Measurements from ENCODE around the gene TSC1.

Gene TSC1

DNA sequence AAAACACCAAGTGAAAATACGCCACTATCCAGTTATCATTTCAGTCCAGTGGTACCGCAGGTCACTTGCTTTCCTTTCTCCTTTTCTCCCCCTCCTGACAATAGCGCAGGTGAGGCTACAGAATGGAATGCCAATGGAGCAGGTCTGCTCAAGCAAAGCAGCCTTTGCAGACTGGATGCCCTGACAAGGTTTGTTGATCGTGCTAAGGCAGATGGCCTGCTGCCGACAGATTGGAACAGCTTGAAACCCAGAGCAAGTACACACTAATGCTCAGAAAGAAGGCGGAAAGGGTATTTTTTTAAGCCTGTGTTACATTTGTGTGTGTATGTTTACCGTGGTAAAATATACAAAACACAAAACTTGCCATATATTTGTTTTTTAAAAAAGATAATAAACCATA is 46.4 kb downstream of the TSC1 start:
- Histone ChIP-seq H3K4me3 (ENCODE audit: low read depth, low read length) (no peak overlapping the region), H3K4me2 (ENCODE audit: low read length) (no peak overlapping the region), H3K9me3 (ENCODE audit: control insufficient read depth, low read length) (no peaks in the 10 kb centered on the region), H3K36me3 (ENCODE audit: control insufficient read depth, insufficient read depth, low read length) (no peaks in the 10 kb centered on the region), H3K79me2 (no peaks in the 10 kb centered on the region), H3K9ac (no peak overlapping the region), H2AFZ (no peak overlapping the region), H3K4me1 (no peaks in the 10 kb centered on the region), H3K27me3 (ENCODE audit: control insufficient read depth, insufficient read depth, low read length) (no peaks in the 10 kb centered on the region), H3K27ac (no peak overlapping the region)
- TF ChIP-seq, protein P1, sequence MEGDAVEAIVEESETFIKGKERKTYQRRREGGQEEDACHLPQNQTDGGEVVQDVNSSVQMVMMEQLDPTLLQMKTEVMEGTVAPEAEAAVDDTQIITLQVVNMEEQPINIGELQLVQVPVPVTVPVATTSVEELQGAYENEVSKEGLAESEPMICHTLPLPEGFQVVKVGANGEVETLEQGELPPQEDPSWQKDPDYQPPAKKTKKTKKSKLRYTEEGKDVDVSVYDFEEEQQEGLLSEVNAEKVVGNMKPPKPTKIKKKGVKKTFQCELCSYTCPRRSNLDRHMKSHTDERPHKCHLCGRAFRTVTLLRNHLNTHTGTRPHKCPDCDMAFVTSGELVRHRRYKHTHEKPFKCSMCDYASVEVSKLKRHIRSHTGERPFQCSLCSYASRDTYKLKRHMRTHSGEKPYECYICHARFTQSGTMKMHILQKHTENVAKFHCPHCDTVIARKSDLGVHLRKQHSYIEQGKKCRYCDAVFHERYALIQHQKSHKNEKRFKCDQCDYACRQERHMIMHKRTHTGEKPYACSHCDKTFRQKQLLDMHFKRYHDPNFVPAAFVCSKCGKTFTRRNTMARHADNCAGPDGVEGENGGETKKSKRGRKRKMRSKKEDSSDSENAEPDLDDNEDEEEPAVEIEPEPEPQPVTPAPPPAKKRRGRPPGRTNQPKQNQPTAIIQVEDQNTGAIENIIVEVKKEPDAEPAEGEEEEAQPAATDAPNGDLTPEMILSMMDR (IDR thresholded peaks at IDR 0.05) = no peak

DNA sequence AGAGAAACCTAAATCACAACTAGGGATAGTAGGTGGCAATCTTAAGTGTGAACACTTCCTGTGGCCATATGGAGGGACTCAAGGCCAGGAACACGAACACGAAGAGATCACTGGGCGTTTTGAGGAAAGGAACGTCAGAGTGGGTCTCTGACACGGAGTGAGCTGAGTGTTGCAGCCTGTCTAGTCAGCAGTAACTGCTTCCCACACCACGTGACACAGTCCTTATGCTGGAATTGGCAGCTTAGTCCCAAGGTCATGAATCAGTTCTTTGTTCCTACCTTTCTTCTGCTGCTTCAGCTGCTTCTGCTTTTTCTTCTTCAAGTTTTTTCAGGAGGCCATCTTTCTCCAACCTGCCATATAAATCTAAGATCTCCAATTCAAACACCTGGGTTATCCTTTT is 47.5 kb downstream of the TSC1 start:
- H2AFZ ChIP-seq = no peak overlapping the region
- no peak overlapping the region for H3K4me2 ChIP-seq (ENCODE audit: low read length)
- no peaks in the 10 kb centered on the region for H3K36me3 ChIP-seq (ENCODE audit: control insufficient read depth, insufficient read depth, low read length)
- no peaks in the 10 kb centered on the region for H3K4me1 ChIP-seq
- H3K27me3 ChIP-seq (ENCODE audit: control insufficient read depth, insufficient read depth, low read length) = no peaks in the 10 kb centered on the region
- no peak overlapping the region for H3K9ac ChIP-seq
- no peaks in the 10 kb centered on the region for H3K79me2 ChIP-seq
- H3K27ac ChIP-seq = no peak overlapping the region
- H3K4me3 ChIP-seq (ENCODE audit: low read depth, low read length) = no peak overlapping the region
- TF ChIP-seq, protein P1 (IDR thresholded peaks at IDR 0.05) = no peak
- H3K9me3 ChIP-seq (ENCODE audit: control insufficient read depth, low read length) = no peaks in the 10 kb centered on the region

DNA sequence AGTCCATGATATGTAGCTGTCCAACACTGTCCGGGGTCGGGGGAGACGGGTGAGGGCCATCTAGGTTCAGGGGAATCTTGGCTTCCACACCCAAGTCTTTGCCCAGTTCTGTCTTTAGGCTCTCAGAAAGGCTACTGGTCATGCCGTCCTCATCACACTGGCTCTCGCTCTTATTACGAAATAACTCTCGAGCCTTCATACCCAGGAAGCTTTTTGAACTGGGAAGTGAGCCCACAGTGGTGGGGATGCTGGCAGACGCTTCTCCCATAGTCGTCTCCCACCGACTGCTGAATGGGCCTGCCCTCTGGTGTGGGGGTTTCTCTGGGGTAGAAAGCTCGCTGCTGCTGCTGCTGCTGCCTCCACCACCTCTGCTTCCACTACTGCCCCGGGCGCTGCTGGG is 48.2 kb downstream of the TSC1 start:
- H3K9me3 ChIP-seq (ENCODE audit: control insufficient read depth, low read length) = no peaks in the 10 kb centered on the region
- no peak overlapping the region for H3K9ac ChIP-seq
- H2AFZ ChIP-seq = no peak overlapping the region
- H3K36me3 ChIP-seq (ENCODE audit: control insufficient read depth, insufficient read depth, low read length) = no peaks in the 10 kb centered on the region
- H3K4me2 ChIP-seq (ENCODE audit: low read length) = no peak overlapping the region
- no peaks in the 10 kb centered on the region for H3K79me2 ChIP-seq
- H3K27ac ChIP-seq = no peak overlapping the region
- H3K4me3 ChIP-seq (ENCODE audit: low read depth, low read length) = no peak overlapping the region
- no peaks in the 10 kb centered on the region for H3K27me3 ChIP-seq (ENCODE audit: control insufficient read depth, insufficient read depth, low read length)
- no peaks in the 10 kb centered on the region for H3K4me1 ChIP-seq
- TF ChIP-seq, protein P1 (IDR thresholded peaks at IDR 0.05) = no peak

DNA sequence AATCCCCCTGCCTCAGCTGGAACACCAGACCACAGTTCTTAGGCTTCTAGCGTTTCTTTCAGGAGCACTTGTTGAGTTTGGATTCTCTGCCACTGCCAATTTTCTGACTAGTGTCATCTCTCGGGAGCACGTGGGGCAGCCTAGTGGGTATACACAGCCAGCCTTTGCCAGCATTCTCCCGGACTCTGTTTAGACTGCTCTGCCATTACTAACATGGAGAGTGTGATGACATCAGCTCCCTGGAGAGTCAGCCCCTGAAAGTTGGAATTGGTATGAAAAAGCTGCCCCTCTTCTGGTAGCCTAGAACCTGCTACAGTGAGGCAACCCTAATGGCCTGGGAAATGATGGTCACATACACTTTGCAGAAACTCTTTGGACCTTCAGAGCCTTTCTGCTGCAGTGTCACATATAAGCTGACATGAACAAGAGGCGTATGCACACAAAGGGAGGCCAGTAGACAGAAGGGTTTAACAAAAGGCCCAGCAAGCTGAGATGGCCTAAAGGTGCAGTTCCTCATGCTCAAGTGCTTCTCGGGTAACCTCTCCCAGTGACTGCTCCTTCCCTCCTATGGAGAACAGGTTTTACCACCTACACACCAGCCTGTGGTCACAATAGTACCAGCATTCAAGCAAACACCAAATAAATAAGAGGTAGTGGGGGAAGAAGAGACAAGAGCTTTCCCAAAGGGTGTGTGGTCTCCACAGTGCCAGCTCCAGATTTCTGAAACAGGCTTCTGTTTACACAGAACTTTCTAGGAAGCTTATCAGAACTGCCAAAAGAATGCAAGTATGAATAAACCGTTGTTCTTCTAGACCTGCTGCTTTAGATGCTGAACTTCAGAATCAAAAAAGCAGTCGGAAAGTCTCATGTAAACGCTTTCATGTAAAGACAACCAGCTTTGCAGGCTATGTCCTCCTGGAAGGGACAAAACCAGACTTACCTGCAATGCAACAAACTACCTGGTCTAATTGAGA is 49.3 kb downstream of the TSC1 start:
- no peak overlapping the region for H3K9ac ChIP-seq
- no peaks in the 10 kb centered on the region for H3K79me2 ChIP-seq
- TF ChIP-seq, protein P1 (IDR thresholded peaks at IDR 0.05) = no peak
- H3K36me3 ChIP-seq (ENCODE audit: control insufficient read depth, insufficient read depth, low read length) = no peaks in the 10 kb centered on the region
- H3K4me3 ChIP-seq (ENCODE audit: low read depth, low read length) = no peak overlapping the region
- H3K27ac ChIP-seq = no peak overlapping the region
- H3K4me1 ChIP-seq = no peaks in the 10 kb centered on the region
- no peak overlapping the region for H3K4me2 ChIP-seq (ENCODE audit: low read length)
- no peaks in the 10 kb centered on the region for H3K27me3 ChIP-seq (ENCODE audit: control insufficient read depth, insufficient read depth, low read length)
- H2AFZ ChIP-seq = no peak overlapping the region
- H3K9me3 ChIP-seq (ENCODE audit: control insufficient read depth, low read length) = no peaks in the 10 kb centered on the region

DNA sequence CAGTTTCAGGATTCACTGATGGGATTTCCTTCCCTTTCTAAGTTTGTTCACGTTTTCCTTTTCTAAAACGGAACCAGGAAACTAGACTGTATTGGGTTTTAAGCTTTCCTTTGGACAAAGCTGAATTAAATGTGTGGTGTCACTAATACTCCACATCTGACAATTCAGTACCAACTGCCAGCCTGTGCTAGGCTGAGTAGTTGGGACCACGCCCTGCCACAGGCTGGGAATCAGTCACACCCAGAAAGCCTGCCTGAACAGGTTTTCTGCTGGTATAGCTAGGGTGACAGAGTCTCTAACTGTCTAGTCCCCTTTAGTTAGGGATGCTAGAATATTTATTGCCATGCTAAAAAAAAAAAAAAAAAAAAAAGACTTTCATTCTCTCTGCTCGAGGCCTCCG is 50.1 kb downstream of the TSC1 start:
- TF ChIP-seq, protein P1 (IDR thresholded peaks at IDR 0.05) = no peak
- Histone ChIP-seq H3K79me2 (no peaks in the 10 kb centered on the region), H3K36me3 (ENCODE audit: control insufficient read depth, insufficient read depth, low read length) (no peaks in the 10 kb centered on the region), H3K27me3 (ENCODE audit: control insufficient read depth, insufficient read depth, low read length) (no peaks in the 10 kb centered on the region), H3K4me2 (ENCODE audit: low read length) (no peak overlapping the region), H3K9ac (no peak overlapping the region), H2AFZ (no peak overlapping the region), H3K9me3 (ENCODE audit: control insufficient read depth, low read length) (no peaks in the 10 kb centered on the region), H3K4me3 (ENCODE audit: low read depth, low read length) (no peak overlapping the region), H3K4me1 (no peaks in the 10 kb centered on the region), H3K27ac (no peak overlapping the region)

Measured in parathyroid adenoma (tissue), 2 donors.